ENCODE results near the gene NCK2. TPM values are rescaled to one million over a fixed set of nuclear protein-coding genes. Genes with fewer than 3 reads are reported as not detected.

NCK2 gene
- polyA plus RNA-seq, 1 experiment = 20.5 TPM

GRCh38 chr2:105857076-105857740, 112.5 kb downstream of the NCK2 start:
- no peak for TF ChIP-seq CTCF (IDR thresholded peaks at IDR 0.05; ENCODE audit: low read depth, low read length)
- H3K9me3 ChIP-seq (ENCODE audit: control insufficient read depth, insufficient read depth, low read length) = no peaks in the 10 kb centered on the region; the same call in 1 of the 2 replicates
- ChIA-PET CTCF (interaction anchor here (0.7 kb wide), 2 partner anchors 311 to 841 kb away, joined by 3 to 6 read pairs; no protein-coding TSS in a partner anchor), POLR2A (no interaction called here)
- no peak overlapping the region for H3K27ac ChIP-seq (ENCODE audit: low read depth, low read length)
- DNase-seq (ENCODE audit: low read depth, low spot score) = no peak
- no peaks in the 10 kb centered on the region for H3K27me3 ChIP-seq (ENCODE audit: control insufficient read depth, insufficient read depth, low read length)
- no peak overlapping the region for H3K4me3 ChIP-seq (ENCODE audit: low read depth, low read length)

- Histone ChIP-seq H3K27me3 (ENCODE audit: control insufficient read depth, insufficient read depth, low read length) (no peaks in the 10 kb centered on the region), H3K4me3 (ENCODE audit: low read depth, low read length) (no peak overlapping the region), H3K27ac (ENCODE audit: low read depth, low read length) (no peak overlapping the region), H3K9me3 (ENCODE audit: control insufficient read depth, insufficient read depth, low read length) (no peaks in the 10 kb centered on the region; the same call in 1 of the 2 replicates)
- ChIA-PET CTCF (interaction anchor here (0.8 kb wide), 1 partner anchor 15 kb away, joined by 3 read pairs; no protein-coding TSS in a partner anchor), POLR2A (no interaction called here)
- DNase-seq (ENCODE audit: low read depth, low spot score) = no peak
- TF ChIP-seq CTCF (IDR thresholded peaks at IDR 0.05; ENCODE audit: low read depth, low read length) = no peak
These were observed 114.4 kb downstream of the NCK2 start for GRCh38 chr2:105858868-105859693.

GRCh38 chr2:105859694-105859951, 114.9 kb downstream of the NCK2 start:
- no peak for TF ChIP-seq CTCF (IDR thresholded peaks at IDR 0.05; ENCODE audit: low read depth, low read length)
- Histone ChIP-seq H3K9me3 (ENCODE audit: control insufficient read depth, insufficient read depth, low read length) (no peaks in the 10 kb centered on the region; the same call in 1 of the 2 replicates), H3K4me3 (ENCODE audit: low read depth, low read length) (no peak overlapping the region), H3K27ac (ENCODE audit: low read depth, low read length) (no peak overlapping the region), H3K27me3 (ENCODE audit: control insufficient read depth, insufficient read depth, low read length) (no peaks in the 10 kb centered on the region)
- DNase-seq (ENCODE audit: low read depth, low spot score) = no peak
- ChIA-PET POLR2A (no interaction called here), CTCF (no interaction called here)

- CTCF ChIA-PET = no interaction called here
- POLR2A ChIA-PET = no interaction called here
These were observed 115.9 kb downstream of the NCK2 start for GRCh38 chr2:105860567-105860966.

More at GRCh38 chr2:105860567-105860966, 115.9 kb downstream of the NCK2 start:
- no peaks in the 10 kb centered on the region for H3K27me3 ChIP-seq (ENCODE audit: control insufficient read depth, insufficient read depth, low read length)
- no peaks in the 10 kb centered on the region; the same call in 1 of the 2 replicates for H3K9me3 ChIP-seq (ENCODE audit: control insufficient read depth, insufficient read depth, low read length)
- DNase-seq (ENCODE audit: low read depth, low spot score) = no peak
- TF ChIP-seq CTCF (IDR thresholded peaks at IDR 0.05; ENCODE audit: low read depth, low read length) = no peak
- no peak overlapping the region for H3K4me3 ChIP-seq (ENCODE audit: low read depth, low read length)
- no peak overlapping the region for H3K27ac ChIP-seq (ENCODE audit: low read depth, low read length)
